SH-SY5Y (cell line): ENCODE measurements around the gene PPP1R26.

Experiments used
- GATA2 ChIP-seq: IDR thresholded peaks from 2 replicates; pipeline ENCODE4 v1.6.1; 2011; ENCODE audit warnings: mild to moderate bottlenecking, low read depth, low read length
- GATA3 ChIP-seq: IDR thresholded peaks from 2 replicates; pipeline ENCODE4 v1.6.1; 2011; ENCODE audit warnings: low read depth, mild to moderate bottlenecking, low read length, moderate library complexity

DNA sequence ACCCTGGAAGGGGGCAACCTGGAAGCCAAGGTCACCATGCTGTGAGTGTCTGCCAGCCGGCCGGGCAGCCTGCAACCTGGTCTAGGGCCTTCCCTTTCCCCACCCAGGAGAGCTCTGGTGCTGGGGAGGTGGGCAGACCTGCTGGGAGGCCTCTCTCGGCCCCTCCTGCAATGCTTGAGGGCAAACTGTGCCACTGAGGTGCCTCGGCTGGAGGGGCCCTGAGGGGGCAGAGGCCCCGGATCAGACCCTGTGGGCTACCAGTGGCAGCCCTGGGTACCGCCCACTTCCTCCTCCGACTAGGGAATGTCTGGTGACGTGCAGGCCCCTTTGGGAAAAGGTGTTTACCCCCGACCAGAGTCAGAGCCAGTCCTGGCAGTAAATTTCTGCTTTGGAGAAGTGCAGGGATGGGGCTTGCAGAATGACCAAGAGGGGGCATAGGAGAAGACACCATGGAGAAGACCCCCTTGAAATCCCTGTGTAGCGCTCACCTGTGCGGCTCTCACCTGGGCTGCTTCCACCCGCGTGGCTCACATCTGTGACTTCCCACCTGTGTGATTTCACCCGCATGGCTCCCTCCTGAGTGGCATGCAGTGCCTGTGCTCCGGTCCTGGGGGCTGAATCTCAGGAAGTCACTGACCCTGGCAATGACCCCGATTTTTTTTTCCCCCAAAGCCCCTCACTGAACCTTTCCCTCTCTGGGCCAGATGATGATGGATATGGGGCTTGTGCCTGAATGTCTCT, 42.7 kb downstream of the PPP1R26 start:
- TF ChIP-seq GATA2 = no peak
- TF ChIP-seq GATA3 = no peak
